AG09319 (cell line): ENCODE data around the gene WT1.

ENCODE experiments used
- DNase-seq: peaks from one replicate; pipeline ENCODE4 v3.0.0-alpha.2; 2010; ENCODE audit warnings: low read depth; ENCODE audit errors: extremely low read depth
- CTCF ChIP-seq: IDR thresholded peaks from 2 replicates; pipeline ENCODE4 v1.5.1; 2011; ENCODE audit warnings: low read depth, mild to moderate bottlenecking, inconsistent platforms, low read length, moderate library complexity

WT1 gene

GRCh38 chr11:32396331-32396730 lies 39.0 kb downstream of the WT1 start:
- TF ChIP-seq CTCF: no peak
- DNase-seq: no peak

GRCh38 chr11:32395127-32395526 lies 40.2 kb downstream of the WT1 start:
- DNase-seq: no peak
- TF ChIP-seq CTCF: no peak

DNA sequence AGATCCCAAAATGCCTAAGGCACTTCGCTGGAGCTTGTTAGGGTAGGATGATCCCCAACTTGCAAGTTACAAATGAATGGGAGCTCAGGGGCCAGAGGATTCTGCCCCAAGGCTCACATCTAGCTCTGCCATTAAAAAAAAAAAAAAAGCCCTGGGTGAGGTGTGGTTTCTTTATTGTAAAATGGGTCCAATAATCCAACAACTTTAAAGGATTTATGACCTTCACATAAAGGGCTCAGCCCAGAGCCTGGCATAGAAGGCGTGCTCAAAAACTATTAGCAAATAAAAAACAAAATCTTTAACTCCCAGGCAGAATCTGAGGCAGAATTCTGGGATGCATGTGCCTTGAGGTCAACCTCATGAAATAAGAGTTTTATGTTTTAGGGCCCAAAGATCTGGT lies 42.5 kb downstream of the WT1 start:
- DNase-seq: no peak
- no peak for TF ChIP-seq CTCF

DNA sequence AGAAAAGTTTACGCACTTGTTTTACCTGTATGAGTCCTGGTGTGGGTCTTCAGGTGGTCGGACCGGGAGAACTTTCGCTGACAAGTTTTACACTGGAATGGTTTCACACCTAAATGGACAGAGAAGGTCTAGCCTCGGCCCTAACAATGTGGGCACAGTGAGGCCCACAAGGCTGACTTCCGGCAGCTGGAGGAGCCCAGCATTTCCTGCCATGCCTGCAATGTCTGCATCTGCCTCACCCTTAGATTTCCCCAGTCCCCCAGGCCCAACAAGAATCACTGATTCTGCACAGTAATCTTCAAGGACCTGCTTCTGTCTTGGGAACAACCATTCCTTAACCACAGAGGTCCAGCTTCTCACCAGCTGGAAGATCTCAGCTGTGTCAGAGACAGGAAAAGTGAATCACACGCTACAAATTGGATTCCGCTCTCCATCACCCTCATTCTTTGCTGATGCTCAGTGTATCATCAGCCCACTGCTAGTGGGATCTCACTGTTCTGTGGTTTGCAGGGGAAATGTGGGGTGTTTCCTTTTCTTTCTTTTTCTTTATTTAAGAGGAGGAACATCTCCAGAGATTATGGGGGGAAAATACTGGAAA lies 43.3 kb downstream of the WT1 start:
- no peak for TF ChIP-seq CTCF
- no peak for DNase-seq

- DNase-seq: no peak
- no peak for TF ChIP-seq CTCF
Observed at GRCh38 chr11:32391479-32391878, 43.9 kb downstream of the WT1 start.

GRCh38 chr11:32390712-32391111 lies 44.6 kb downstream of the WT1 start:
- DNase-seq: no peak
- no peak for TF ChIP-seq CTCF

DNA sequence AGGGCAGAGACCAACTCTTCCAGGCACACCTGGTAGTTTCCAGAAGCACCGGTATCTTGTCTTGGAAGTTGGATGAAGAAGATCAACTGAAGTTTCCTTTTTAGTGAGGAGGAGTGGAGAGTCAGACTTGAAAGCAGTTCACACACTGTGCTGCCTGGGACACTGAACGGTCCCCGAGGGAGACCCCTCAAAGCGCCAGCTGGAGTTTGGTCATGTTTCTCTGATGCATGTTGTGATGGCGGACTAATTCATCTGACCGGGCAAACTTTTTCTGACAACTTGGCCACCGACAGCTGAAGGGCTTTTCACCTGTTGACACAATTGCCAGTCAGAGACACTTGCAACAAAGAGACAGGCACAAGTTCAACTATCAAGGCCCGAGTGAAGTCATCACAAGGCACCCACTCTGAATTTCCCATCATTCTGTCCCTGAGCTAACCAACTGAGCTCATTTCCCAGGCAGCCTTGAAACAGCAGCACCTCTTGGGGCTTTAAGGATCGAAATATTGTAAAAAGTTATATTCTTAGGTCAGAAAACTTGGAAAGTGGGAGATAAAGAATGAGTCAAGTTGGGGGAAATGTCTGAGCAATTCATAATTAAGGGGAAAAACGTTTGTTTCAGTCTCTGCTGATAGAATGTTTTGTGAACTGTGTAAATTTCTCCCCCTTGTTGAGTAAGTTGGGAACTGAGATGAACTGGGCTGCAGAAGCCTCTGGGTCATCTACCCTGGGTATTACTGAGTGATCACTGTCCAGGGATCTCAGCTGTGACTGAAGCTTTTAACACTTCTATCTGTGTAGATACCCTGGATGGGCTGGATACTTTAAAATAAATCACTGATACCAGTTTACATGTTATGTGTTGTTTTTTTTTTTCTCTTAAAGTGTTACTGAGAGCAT lies 46.2 kb downstream of the WT1 start:
- DNase-seq: no peak
- TF ChIP-seq CTCF: no peak
